Measurements from ENCODE around the gene S100A7.
"Not testable (repeated sequence)": the region's sequence is repeated elsewhere in the genome, so short reads cannot be mapped to it uniquely, and the experiment has no call there.

The S100A7 gene

DNA sequence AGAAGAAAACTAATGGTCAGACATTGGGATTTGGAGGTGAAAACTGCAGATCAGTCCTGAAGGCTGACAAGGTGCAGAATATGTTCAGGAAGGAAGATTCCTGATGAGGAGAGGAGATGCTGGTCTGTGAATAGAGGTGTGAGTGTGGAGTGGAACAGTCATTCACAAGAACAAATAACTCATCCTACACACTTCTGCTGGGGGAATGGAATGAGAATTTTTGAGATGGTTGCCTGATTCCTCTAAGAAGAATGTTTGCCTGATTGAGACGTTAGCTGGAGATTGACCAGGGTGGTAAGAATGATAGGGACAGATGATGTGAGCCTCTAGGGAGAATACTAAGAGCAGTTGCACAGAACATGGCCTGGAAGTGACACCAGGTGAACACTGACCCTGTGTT is 4.1 kb downstream of the S100A7 start:
- H3K4me3 ChIP-seq (ENCODE audit: low read depth, low read length) = no peak overlapping the region
- DNase-seq (ENCODE audit: low read depth) = no peak
- TF ChIP-seq, protein P1, sequence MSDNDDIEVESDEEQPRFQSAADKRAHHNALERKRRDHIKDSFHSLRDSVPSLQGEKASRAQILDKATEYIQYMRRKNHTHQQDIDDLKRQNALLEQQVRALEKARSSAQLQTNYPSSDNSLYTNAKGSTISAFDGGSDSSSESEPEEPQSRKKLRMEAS (IDR thresholded peaks at IDR 0.05; ENCODE audit: low read depth, low read length) = no peak
- TF ChIP-seq MYC (IDR thresholded peaks at IDR 0.05; ENCODE audit: low read depth, low read length) (no peak), POLR2A (IDR thresholded peaks at IDR 0.05; ENCODE audit: extremely low read depth, insufficient read length) (no peak)
- TF ChIP-seq, protein P2, sequence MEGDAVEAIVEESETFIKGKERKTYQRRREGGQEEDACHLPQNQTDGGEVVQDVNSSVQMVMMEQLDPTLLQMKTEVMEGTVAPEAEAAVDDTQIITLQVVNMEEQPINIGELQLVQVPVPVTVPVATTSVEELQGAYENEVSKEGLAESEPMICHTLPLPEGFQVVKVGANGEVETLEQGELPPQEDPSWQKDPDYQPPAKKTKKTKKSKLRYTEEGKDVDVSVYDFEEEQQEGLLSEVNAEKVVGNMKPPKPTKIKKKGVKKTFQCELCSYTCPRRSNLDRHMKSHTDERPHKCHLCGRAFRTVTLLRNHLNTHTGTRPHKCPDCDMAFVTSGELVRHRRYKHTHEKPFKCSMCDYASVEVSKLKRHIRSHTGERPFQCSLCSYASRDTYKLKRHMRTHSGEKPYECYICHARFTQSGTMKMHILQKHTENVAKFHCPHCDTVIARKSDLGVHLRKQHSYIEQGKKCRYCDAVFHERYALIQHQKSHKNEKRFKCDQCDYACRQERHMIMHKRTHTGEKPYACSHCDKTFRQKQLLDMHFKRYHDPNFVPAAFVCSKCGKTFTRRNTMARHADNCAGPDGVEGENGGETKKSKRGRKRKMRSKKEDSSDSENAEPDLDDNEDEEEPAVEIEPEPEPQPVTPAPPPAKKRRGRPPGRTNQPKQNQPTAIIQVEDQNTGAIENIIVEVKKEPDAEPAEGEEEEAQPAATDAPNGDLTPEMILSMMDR (IDR thresholded peaks at IDR 0.05; ENCODE audit: low read depth, low read length) = no peak

DNA sequence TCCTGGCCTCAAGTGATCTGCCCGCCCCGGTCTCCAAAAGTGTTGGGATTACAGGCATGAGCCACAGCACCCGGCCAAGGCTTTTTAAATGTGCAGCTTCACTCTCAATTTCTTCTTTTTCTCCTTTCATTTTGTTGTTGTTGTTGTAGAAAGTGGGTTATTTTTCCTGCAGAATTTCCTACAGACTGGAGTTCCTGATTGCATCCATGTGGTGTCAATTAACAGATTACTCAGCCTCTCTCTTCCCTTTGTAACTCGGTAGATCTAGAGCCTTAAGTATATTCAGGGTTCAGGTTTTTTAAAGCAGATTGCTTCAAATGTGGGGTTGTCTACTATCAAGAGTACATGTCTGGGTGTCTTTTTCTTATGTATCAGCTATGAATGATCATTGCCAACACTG is 11.6 kb downstream of the S100A7 start:
- not testable (repeated sequence) for DNase-seq (ENCODE audit: low read depth); H3K4me3 ChIP-seq (ENCODE audit: low read depth, low read length)

DNA sequence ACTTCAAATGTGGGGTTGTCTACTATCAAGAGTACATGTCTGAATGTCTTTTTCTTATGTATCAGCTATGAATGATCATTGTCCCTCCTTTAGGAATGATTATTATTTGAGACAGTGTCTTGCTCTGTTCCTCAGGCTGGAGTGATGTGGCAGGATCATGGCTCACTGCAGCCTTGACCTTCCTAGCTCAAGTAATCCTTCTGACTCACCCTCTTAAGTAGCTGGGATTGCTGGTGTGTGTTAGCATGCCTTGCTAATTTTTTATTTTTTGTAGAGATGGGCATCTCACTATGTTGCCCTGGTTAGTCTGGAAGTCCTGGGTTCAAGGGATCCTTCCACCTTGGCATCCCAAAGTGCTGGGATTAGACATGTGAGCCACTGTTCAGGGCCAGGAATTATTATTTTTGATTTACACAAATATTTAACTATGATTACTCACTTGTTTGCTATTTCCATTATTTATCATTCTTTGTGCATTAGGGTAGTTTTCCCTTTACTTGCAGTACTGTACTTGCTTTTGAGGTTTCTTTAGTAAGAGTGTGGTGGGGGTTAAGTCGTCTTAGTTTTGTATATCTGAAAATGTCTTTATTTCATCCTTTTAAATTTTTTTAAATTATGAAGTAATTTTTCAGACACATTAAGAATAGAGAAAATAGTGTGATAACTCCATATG is 12.8 kb downstream of the S100A7 start:
- no peak overlapping the region for H3K4me3 ChIP-seq (ENCODE audit: low read depth, low read length)
- DNase-seq (ENCODE audit: low read depth) = no peak
- TF ChIP-seq, protein P1 (IDR thresholded peaks at IDR 0.05; ENCODE audit: low read depth, low read length) = no peak
- TF ChIP-seq, protein P2 (IDR thresholded peaks at IDR 0.05; ENCODE audit: low read depth, low read length) = no peak
- TF ChIP-seq POLR2A (IDR thresholded peaks at IDR 0.05; ENCODE audit: extremely low read depth, insufficient read length) = no peak
- no peak for TF ChIP-seq MYC (IDR thresholded peaks at IDR 0.05; ENCODE audit: low read depth, low read length)

DNA sequence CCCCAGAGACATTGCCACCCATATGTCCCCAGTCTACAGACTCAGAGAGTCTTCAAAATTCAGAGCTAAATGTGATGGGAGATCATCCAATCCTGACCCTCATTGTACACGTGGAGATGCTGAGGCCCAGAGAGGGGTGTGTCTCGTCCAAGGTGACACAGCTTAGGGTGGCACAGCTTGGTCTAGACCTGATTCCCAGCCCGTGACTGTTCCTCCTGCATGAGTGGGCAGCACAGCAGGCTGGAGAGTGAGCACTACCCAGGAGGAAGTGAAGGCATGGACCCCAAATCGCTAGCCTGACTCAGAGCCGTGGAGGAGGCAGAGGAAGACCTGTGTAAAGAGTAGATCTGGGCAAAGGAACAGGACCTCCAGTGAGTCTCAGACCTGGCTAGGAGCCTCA is 16.4 kb downstream of the S100A7 start:
- no peak overlapping the region for H3K4me3 ChIP-seq (ENCODE audit: low read depth, low read length)
- TF ChIP-seq MYC (IDR thresholded peaks at IDR 0.05; ENCODE audit: low read depth, low read length) = no peak
- TF ChIP-seq, protein P1 (IDR thresholded peaks at IDR 0.05; ENCODE audit: low read depth, low read length) = no peak
- no peak for DNase-seq (ENCODE audit: low read depth)

DNA sequence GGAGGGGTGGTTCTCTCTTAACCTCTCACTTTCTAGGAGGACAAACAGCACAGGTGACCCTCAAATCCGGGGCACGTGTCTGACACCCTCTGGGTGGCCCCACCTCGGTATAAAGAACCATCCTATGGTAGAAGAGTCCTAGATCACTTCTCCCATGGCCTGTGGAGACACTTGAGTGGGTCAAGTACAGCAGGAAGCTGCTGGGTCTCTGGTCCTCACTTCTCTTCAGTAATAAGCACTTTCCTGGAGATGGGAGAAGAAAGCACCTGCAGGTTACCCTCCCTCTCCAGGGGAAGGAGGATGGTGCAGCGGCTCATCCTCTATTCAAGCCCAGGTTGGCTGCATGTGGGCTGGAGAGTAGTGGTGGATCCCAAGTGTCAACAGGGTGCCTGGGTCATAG is 17.0 kb downstream of the S100A7 start:
- H3K4me3 ChIP-seq (ENCODE audit: low read depth, low read length) = no peak overlapping the region
- TF ChIP-seq MYC (IDR thresholded peaks at IDR 0.05; ENCODE audit: low read depth, low read length) = no peak
- TF ChIP-seq POLR2A (IDR thresholded peaks at IDR 0.05; ENCODE audit: extremely low read depth, insufficient read length) = no peak
- TF ChIP-seq, protein P2 (IDR thresholded peaks at IDR 0.05; ENCODE audit: low read depth, low read length) = no peak
- TF ChIP-seq, protein P1 (IDR thresholded peaks at IDR 0.05; ENCODE audit: low read depth, low read length) = no peak
- DNase-seq (ENCODE audit: low read depth) = no peak

DNA sequence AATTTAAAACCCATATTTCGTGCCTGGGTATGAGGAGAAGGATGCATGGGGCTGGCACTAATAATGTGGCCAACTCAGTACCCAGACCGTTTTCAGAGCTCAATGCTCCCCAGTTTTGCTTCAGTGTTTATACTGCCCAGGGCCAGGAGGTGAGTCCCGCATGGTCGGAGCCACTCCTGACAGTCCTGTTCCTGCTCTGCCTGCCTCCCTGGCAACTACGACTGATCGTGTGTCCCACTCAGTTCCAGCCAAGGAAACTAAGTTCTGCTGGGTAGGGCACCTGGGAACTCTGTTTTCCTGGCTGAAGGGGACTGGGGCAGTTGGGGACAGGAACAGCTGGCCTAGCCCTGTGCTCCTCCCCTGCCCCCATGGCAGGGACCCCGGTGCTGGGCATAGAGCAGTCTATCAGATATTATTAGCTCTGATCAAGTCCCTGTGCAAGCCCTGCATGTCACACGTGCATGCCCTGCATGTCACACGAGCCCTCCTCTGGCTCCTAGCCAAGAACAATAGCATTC is 19.2 kb downstream of the S100A7 start:
- no peak for TF ChIP-seq POLR2A (IDR thresholded peaks at IDR 0.05; ENCODE audit: extremely low read depth, insufficient read length)
- TF ChIP-seq, protein P2 (IDR thresholded peaks at IDR 0.05; ENCODE audit: low read depth, low read length) = no peak
- no peak for TF ChIP-seq MYC (IDR thresholded peaks at IDR 0.05; ENCODE audit: low read depth, low read length)
- TF ChIP-seq, protein P1 (IDR thresholded peaks at IDR 0.05; ENCODE audit: low read depth, low read length) = no peak
- no peak for DNase-seq (ENCODE audit: low read depth)

More for the DNA sequence above, 19.2 kb downstream of the S100A7 start:
- no peak overlapping the region for H3K4me3 ChIP-seq (ENCODE audit: low read depth, low read length)

Measured in NB4 (cell line).